B cell (primary cell): ENCODE measurements around the gene ACTC1.

Experiments used
- CTCF ChIP-seq: fragments of 200-600 bp; IDR thresholded peaks from one replicate; pipeline ENCODE4 v1.8.0; 2022; ENCODE audit warnings: antibody characterized with exemption, mild to moderate bottlenecking
- EZH2 ChIP-seq: IDR thresholded peaks from 2 replicates; pipeline ENCODE4 v1.6.1; 2012; ENCODE audit warnings: borderline replicate concordance, low read depth, mild to moderate bottlenecking, moderate library complexity, low read length; ENCODE audit not compliant: insufficient read depth, poor library complexity, severe bottlenecking

GRCh38 chr15:34818526-34818925, 23.2 kb upstream of the ACTC1 start:
- TF ChIP-seq CTCF (no peak), EZH2 (no peak)
